HUES6 (cell line): ENCODE measurements around the gene CERS1.

Experiments used
- H3K27ac ChIP-seq: 2 replicates; pipeline ENCODE4 v1.7.0; 2013; ENCODE audit warnings: low read depth, mild to moderate bottlenecking, low read length, inconsistent platforms
- H3K27me3 ChIP-seq: 2 replicates; pipeline ENCODE4 v1.6.1; 2013; ENCODE audit warnings: low read length; ENCODE audit not compliant: control insufficient read depth, insufficient read depth
- H3K36me3 ChIP-seq: 2 replicates; pipeline ENCODE4 v1.6.1; 2013; ENCODE audit warnings: low read length; ENCODE audit not compliant: control insufficient read depth, insufficient read depth
- H3K4me1 ChIP-seq: 2 replicates; pipeline ENCODE4 v1.6.1; 2013; ENCODE audit warnings: low read length; ENCODE audit not compliant: control insufficient read depth, insufficient read depth
- H3K4me3 ChIP-seq: 2 replicates; pipeline ENCODE4 v1.5.1; 2013; ENCODE audit warnings: low read depth, low read length
- H3K9ac ChIP-seq: one replicate; pipeline ENCODE4 v1.6.1; 2013; ENCODE audit warnings: mild to moderate bottlenecking, low read length
- H3K9me3 ChIP-seq: 2 replicates; pipeline ENCODE4 v1.6.1; 2013; ENCODE audit warnings: low read depth, low read length; ENCODE audit not compliant: control insufficient read depth, insufficient read depth

Gene CERS1

GRCh38 chr19:18896421-18896841 is 473 bp upstream of the CERS1 start:
- Histone ChIP-seq H3K27me3 (peaks cover 18% of the 10 kb centered on the region), H3K36me3 (peaks cover 26% of the 10 kb centered on the region), H3K27ac (no peak overlapping the region), H3K4me1 (peaks cover 4% of the 10 kb centered on the region; the same call in 1 of the 2 replicates), H3K9ac (no peak overlapping the region), H3K4me3 (peak overlapping the region; percentile 41), H3K9me3 (no peaks in the 10 kb centered on the region)

- Histone ChIP-seq H3K4me3 (peak overlapping the region; percentile 75), H3K27me3 (peaks cover 18% of the 10 kb centered on the region), H3K9me3 (no peaks in the 10 kb centered on the region), H3K27ac (no peak overlapping the region), H3K4me1 (peaks cover 4% of the 10 kb centered on the region; the same call in 1 of the 2 replicates), H3K36me3 (peaks cover 15% of the 10 kb centered on the region), H3K9ac (peak overlapping the region; percentile 54)
Observed at GRCh38 chr19:18895038-18895823, 727 bp downstream of the CERS1 start.

GRCh38 chr19:18894254-18895037 is 1.5 kb downstream of the CERS1 start:
- Histone ChIP-seq H3K4me1 (peaks cover 4% of the 10 kb centered on the region; the same call in 1 of the 2 replicates), H3K27me3 (peaks cover 18% of the 10 kb centered on the region), H3K4me3 (peak overlapping the region; percentile 75), H3K9me3 (no peaks in the 10 kb centered on the region), H3K9ac (peak overlapping the region; percentile 54), H3K36me3 (peaks cover 7% of the 10 kb centered on the region), H3K27ac (no peak overlapping the region)

GRCh38 chr19:18893587-18894253 is 2.2 kb downstream of the CERS1 start:
- H3K36me3 ChIP-seq: peaks cover under 1% of the 10 kb centered on the region; the same call in 1 of the 2 replicates
- H3K4me1 ChIP-seq: peaks cover 4% of the 10 kb centered on the region; the same call in 1 of the 2 replicates
- H3K4me3 ChIP-seq: no peak overlapping the region
- H3K9me3 ChIP-seq: no peaks in the 10 kb centered on the region
- no peak overlapping the region for H3K9ac ChIP-seq
- H3K27me3 ChIP-seq: peaks cover 18% of the 10 kb centered on the region
- no peak overlapping the region for H3K27ac ChIP-seq

GRCh38 chr19:18889949-18890745 is 5.8 kb downstream of the CERS1 start:
- Histone ChIP-seq H3K9me3 (no peaks in the 10 kb centered on the region), H3K4me3 (no peak overlapping the region), H3K9ac (no peak overlapping the region), H3K27me3 (peaks cover 7% of the 10 kb centered on the region; the same call in 1 of the 2 replicates), H3K27ac (no peak overlapping the region), H3K36me3 (peaks cover 12% of the 10 kb centered on the region), H3K4me1 (peaks cover 4% of the 10 kb centered on the region; the same call in 1 of the 2 replicates)

- Histone ChIP-seq H3K27ac (no peak overlapping the region), H3K36me3 (peaks cover 24% of the 10 kb centered on the region), H3K9ac (no peak overlapping the region), H3K4me1 (no peaks in the 10 kb centered on the region), H3K4me3 (no peak overlapping the region), H3K27me3 (no peaks in the 10 kb centered on the region), H3K9me3 (no peaks in the 10 kb centered on the region)
Observed at GRCh38 chr19:18886972-18887371, 9.0 kb downstream of the CERS1 start.

GRCh38 chr19:18883526-18884304 is 12.2 kb downstream of the CERS1 start:
- Histone ChIP-seq H3K27ac (no peak overlapping the region), H3K4me1 (peaks cover 3% of the 10 kb centered on the region; the same call in 1 of the 2 replicates), H3K36me3 (peaks cover 35% of the 10 kb centered on the region), H3K4me3 (no peak overlapping the region), H3K27me3 (no peaks in the 10 kb centered on the region), H3K9me3 (no peaks in the 10 kb centered on the region), H3K9ac (no peak overlapping the region)

- Histone ChIP-seq H3K27me3 (no peaks in the 10 kb centered on the region), H3K4me1 (peaks cover 3% of the 10 kb centered on the region; the same call in 1 of the 2 replicates), H3K9me3 (peaks cover 6% of the 10 kb centered on the region; the same call in 1 of the 2 replicates), H3K9ac (no peak overlapping the region), H3K27ac (no peak overlapping the region), H3K36me3 (peaks cover 44% of the 10 kb centered on the region), H3K4me3 (no peak overlapping the region)
Observed at GRCh38 chr19:18881491-18881890, 14.5 kb downstream of the CERS1 start.

GRCh38 chr19:18879579-18880373 is 16.2 kb downstream of the CERS1 start:
- Histone ChIP-seq H3K4me1 (peaks cover 3% of the 10 kb centered on the region; the same call in 1 of the 2 replicates), H3K27ac (no peak overlapping the region), H3K4me3 (no peak overlapping the region), H3K9ac (peak overlapping the region; percentile 12), H3K27me3 (no peaks in the 10 kb centered on the region), H3K36me3 (peaks cover 47% of the 10 kb centered on the region), H3K9me3 (peaks cover 6% of the 10 kb centered on the region; the same call in 1 of the 2 replicates)
